A549 (cell line): ENCODE results near the gene OAS3. TPM values are rescaled to one million over a fixed set of nuclear protein-coding genes. Genes with fewer than 3 reads are reported as not detected.

ENCODE experiments used
- ATAC-seq, 2 experiments: fragments of 200-7000 bp in 1 of 2; fragments of >200 bp in 1 of 2; cut with Nextera tagmentation in 1 of 2; cut with Tn5 transposase in 1 of 2; 3 replicates each; pipeline versions ENCODE4 v1.8.0 to v1.9.1; 2018 to 2020; ENCODE audit warnings: mild to moderate bottlenecking in 1 of 2, moderate library complexity in 1 of 2
- CTCF ChIA-PET: fragments of 300-600 bp; sonication (Branson Sonifier 250); formaldehyde crosslinking; extraction: SDS; loops from one replicate; lab custom pipeline; 2021; ENCODE audit warnings: antibody characterized with exemption, inconsistent platforms; lab: Yijun Ruan, JAX
- POLR2A ChIA-PET: fragments of 350-600 bp; formaldehyde crosslinking; extraction: SDS; loops from one replicate; lab custom pipeline; 2021; ENCODE audit warnings: antibody characterized with exemption, inconsistent platforms; lab: Yijun Ruan, JAX
- DNase-seq, 2 experiments: peaks; one replicate each; pipeline versions ENCODE4 v3.0.0 to v3.0.0-alpha.2; 2011 to 2016; ENCODE audit warnings: low read depth in 1 of 2, low spot score in 1 of 2
- FAIRE-seq: peaks from 2 replicates; lab custom pipeline; 2011; peaks lifted over from hg19 to GRCh38; lab: Jason Lieb, UNC
- H3K27ac ChIP-seq, 2 experiments: fragments of >200 bp; sonication (Bioruptor Twin); formaldehyde crosslinking; 3 replicates each; pipeline ENCODE4 v1.5.1; 2016 to 2017
- H3K4me1 ChIP-seq: fragments of >200 bp; sonication (Bioruptor Twin); formaldehyde crosslinking; 3 replicates; pipeline ENCODE4 v1.6.1; 2016
- H3K4me2 ChIP-seq: fragments of >200 bp; sonication (Bioruptor Twin); formaldehyde crosslinking; 3 replicates; pipeline ENCODE4 v1.6.1; 2016
- H3K4me3 ChIP-seq: fragments of >200 bp; sonication (Bioruptor Twin); formaldehyde crosslinking; 3 replicates; pipeline ENCODE4 v1.5.1; 2016
- H3K9me3 ChIP-seq: fragments of >200 bp; sonication (Bioruptor Twin); formaldehyde crosslinking; 3 replicates; pipeline ENCODE4 v1.6.1; 2016
- CEBPB ChIP-seq, 2 experiments: fragments of >200 bp in 1 of 2; sonication (Bioruptor Twin) in 1 of 2; formaldehyde crosslinking in 1 of 2; IDR thresholded peaks; 2 replicates each; pipeline ENCODE4 v1.6.1; 2012 to 2016
- CHD4 ChIP-seq: fragments of 200-600 bp; sonication (generic); IDR thresholded peaks from 2 replicates; pipeline ENCODE4 v1.6.1; 2016; ENCODE audit warnings: antibody characterized with exemption, mild to moderate bottlenecking, borderline replicate concordance
- EHF ChIP-seq: fragments of 250-450 bp; sonication (Bioruptor Pico); IDR thresholded peaks from 2 replicates; pipeline ENCODE4 v1.5.0; 2020; ENCODE audit warnings: mild to moderate bottlenecking
- FOSB ChIP-seq: fragments of 250-450 bp; sonication (Bioruptor Pico); IDR thresholded peaks from 2 replicates; pipeline ENCODE4 v1.5.0; 2020; ENCODE audit warnings: mild to moderate bottlenecking, moderate library complexity
- GATA3 ChIP-seq: IDR thresholded peaks from 2 replicates; pipeline ENCODE4 v1.6.1; 2012; ENCODE audit warnings: borderline replicate concordance
- HMGXB4 ChIP-seq: fragments of 250-450 bp; sonication (Bioruptor Pico); IDR thresholded peaks from 2 replicates; pipeline ENCODE4 v1.5.0; 2021; ENCODE audit warnings: mild to moderate bottlenecking, moderate library complexity, borderline replicate concordance
- KDM5A ChIP-seq: fragments of 200-600 bp; sonication (generic); IDR thresholded peaks from 2 replicates; pipeline ENCODE4 v1.6.1; 2016; ENCODE audit warnings: antibody characterized with exemption, mild to moderate bottlenecking
- MYC ChIP-seq: IDR thresholded peaks from 2 replicates; pipeline ENCODE4 v1.6.1; 2012; ENCODE audit warnings: mild to moderate bottlenecking, inconsistent platforms, low read length, improper control_type of control experiment, borderline replicate concordance
- NFE2L2 ChIP-seq: fragments of 150-350 bp; conservative IDR thresholded peaks from 2 replicates; pipeline ENCODE4 v1.6.1; 2014; ENCODE audit warnings: low read length
- NR3C1 ChIP-seq: fragments of >200 bp; sonication (Bioruptor Twin); formaldehyde crosslinking; IDR thresholded peaks from 3 replicates; pipeline ENCODE4 v1.6.1; 2017
- RAD21 ChIP-seq, 2 experiments: fragments of >200 bp in 1 of 2; sonication (Bioruptor Twin) in 1 of 2; formaldehyde crosslinking in 1 of 2; IDR thresholded peaks in 1 of 2; conservative IDR thresholded peaks in 1 of 2; 2 replicates in 1 of 2; 3 replicates in 1 of 2; pipeline ENCODE4 v1.6.1; 2012 to 2018; ENCODE audit warnings: inconsistent platforms in 1 of 2
- RCOR1 ChIP-seq: fragments of 150-350 bp; IDR thresholded peaks from 2 replicates; pipeline ENCODE4 v1.6.1; 2014; ENCODE audit warnings: antibody characterized with exemption, low read length, low read depth
- RNF2 ChIP-seq: fragments of 200-600 bp; sonication (generic); IDR thresholded peaks from 2 replicates; pipeline ENCODE4 v1.6.1; 2016; ENCODE audit warnings: low read depth, mild to moderate bottlenecking, antibody characterized with exemption, moderate library complexity, borderline replicate concordance
- SREBF2 ChIP-seq: fragments of 450-650 bp; IDR thresholded peaks from 2 replicates; pipeline ENCODE4 v1.6.1; 2014; ENCODE audit warnings: mild to moderate bottlenecking, moderate library complexity
- ZC3H11A ChIP-seq: fragments of 450-650 bp; IDR thresholded peaks from 2 replicates; pipeline ENCODE4 v1.6.1; 2014; ENCODE audit warnings: antibody characterized with exemption, mild to moderate bottlenecking
- ZFP36 ChIP-seq: fragments of 450-650 bp; IDR thresholded peaks from 2 replicates; pipeline ENCODE4 v1.6.1; 2014; ENCODE audit warnings: borderline replicate concordance; ENCODE audit not compliant: partially characterized antibody
- WGBS: methylation state at CpG from one replicate; pipeline ENCODE4 v1.1.6; 2017; ENCODE audit errors: missing lambda C conversion rate; 5-methylcytosine and 5-hydroxymethylcytosine counted together
- polyA plus RNA-seq, 4 experiments: library from polyadenylated mRNA; depleted of rRNA in 3 of 4; stranded (reverse); fragments of >200 nt; fragmentation: RNase III in 1 of 4; extraction: RNeasy Plus Mini Kit Qiagen cat#74134 plus additional on column Dnase treatment in 1 of 4; gene quantifications; 2 replicates in 3 of 4; 3 replicates in 1 of 4; pipeline ENCODE4 v1.2.3, GENCODE V29; 2011 to 2017
- TF ChIP-seq, protein P1 (sequence below): IDR thresholded peaks from 2 replicates; pipeline ENCODE4 v1.6.1; 2012; ENCODE audit warnings: low read depth, borderline replicate concordance
- TF ChIP-seq, protein P2 (sequence below): fragments of 250-450 bp; sonication (Bioruptor Pico); IDR thresholded peaks from 2 replicates; pipeline ENCODE4 v1.5.0; 2020; ENCODE audit warnings: low read depth, mild to moderate bottlenecking, moderate library complexity
- TF ChIP-seq, protein P3 (sequence below): fragments of 200-600 bp; sonication (generic); IDR thresholded peaks from 2 replicates; pipeline ENCODE4 v1.6.1; 2016; ENCODE audit warnings: antibody characterized with exemption, mild to moderate bottlenecking, moderate library complexity

Gene OAS3
- polyA plus RNA-seq, 2 of the 4 experiments (the other 2 are of a cell fraction) = 22.7 to 36.7 TPM

- TF ChIP-seq KDM5A (no peak), EHF (CRISPR knock-in tag) (no peak), CEBPB (IDR thresholded peaks at IDR 0.05) (no peak), GATA3 (no peak), RCOR1 (no peak), NR3C1 (no peak)
- TF ChIP-seq, protein P1, sequence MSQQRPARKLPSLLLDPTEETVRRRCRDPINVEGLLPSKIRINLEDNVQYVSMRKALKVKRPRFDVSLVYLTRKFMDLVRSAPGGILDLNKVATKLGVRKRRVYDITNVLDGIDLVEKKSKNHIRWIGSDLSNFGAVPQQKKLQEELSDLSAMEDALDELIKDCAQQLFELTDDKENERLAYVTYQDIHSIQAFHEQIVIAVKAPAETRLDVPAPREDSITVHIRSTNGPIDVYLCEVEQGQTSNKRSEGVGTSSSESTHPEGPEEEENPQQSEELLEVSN = no peak
- TF ChIP-seq, protein P2, sequence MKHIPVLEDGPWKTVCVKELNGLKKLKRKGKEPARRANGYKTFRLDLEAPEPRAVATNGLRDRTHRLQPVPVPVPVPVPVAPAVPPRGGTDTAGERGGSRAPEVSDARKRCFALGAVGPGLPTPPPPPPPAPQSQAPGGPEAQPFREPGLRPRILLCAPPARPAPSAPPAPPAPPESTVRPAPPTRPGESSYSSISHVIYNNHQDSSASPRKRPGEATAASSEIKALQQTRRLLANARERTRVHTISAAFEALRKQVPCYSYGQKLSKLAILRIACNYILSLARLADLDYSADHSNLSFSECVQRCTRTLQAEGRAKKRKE = no peak
- TF ChIP-seq, all 56 proteins: peak for 0
- H3K9me3 ChIP-seq = 0 out of 3 replicates have a peak, but pooled peaks cover 2% of the 10 kb centered on the region
- no peaks in the 10 kb centered on the region for H3K4me1 ChIP-seq
- FAIRE-seq (no peak), ATAC-seq (peak; percentile 41 to 49; a peak in 3 of 6 replicates), DNase-seq (no peak)
- H3K27ac ChIP-seq = no peak overlapping the region
- WGBS = 71% methylated on average over 8 of the region's 8 CpGs
- ChIA-PET POLR2A (no interaction called here), CTCF (interaction anchor here (1.0 to 2.1 kb wide), 6 partner anchors 10 to 471 kb away, joined by 3 to 9 read pairs (median 5); no protein-coding TSS in a partner anchor)
- no peak overlapping the region for H3K4me2 ChIP-seq
- H3K4me3 ChIP-seq = no peak overlapping the region
Measured at GRCh38 chr12:112977641-112978040, 39.4 kb downstream of the OAS3 start.

DNA sequence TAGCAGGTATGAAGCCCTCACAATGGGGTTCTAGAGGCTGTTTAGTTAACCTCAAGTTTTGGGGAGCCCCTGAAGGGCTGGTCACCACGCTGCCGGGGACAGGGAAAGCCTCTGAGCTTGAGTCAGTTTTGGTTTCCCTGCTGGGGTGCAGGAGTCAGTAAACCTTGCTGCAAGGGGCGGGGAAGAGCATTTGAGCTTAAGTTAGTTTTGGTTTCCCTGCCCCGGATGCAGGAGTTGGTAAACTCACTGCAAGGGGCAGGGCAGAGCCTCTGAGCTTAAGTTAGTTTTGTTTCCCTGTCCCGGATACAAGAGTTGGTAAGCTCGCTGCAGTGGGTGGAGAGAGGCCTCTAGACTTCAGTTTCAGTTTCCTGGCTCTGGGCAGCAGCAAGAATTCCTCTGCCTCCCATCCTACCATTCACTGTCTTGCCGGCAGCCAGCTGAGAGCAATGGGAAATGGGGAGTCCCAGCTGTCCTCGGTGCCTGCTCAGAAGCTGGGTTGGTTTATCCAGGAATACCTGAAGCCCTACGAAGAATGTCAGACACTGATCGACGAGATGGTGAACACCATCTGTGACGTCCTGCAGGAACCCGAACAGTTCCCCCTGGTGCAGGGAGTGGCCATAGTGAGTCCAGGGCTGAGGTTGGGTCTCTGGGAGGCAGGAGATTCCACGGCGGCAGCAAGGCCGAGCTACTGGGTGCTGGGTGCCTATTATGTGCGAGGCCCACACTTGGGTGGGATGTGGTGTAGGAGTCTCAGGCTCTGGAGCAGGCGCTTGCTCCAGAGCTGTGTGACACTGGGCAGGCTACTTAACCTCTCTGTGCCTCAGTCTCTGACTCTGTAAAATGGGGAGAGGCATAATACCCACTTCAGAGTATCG lies 40.1 kb downstream of the OAS3 start, which contains the start of gene OAS2:
OAS2 (plus strand) TSS at position 357 of the 878 bp plus-strand sequence; CDS start at position 447, 90 bp downstream.
- Histone ChIP-seq H3K27ac (peak within 1 kb of the TSS in 1 of 2 experiments; percentile 14; a peak in 1 of 6 replicates), H3K4me1 (no peaks in the 10 kb centered on the region), H3K9me3 (0 out of 3 replicates have a peak, but pooled peaks cover 2% of the 10 kb centered on the region)
- DNase-seq (no peak), ATAC-seq (peak; percentile 63 to 71)
- CTCF ChIA-PET = interaction anchor here (1.0 to 2.1 kb wide), 5 partner anchors 10 to 472 kb away, joined by 3 to 9 read pairs (median 5); no protein-coding TSS in a partner anchor
- WGBS = 71% methylated on average over 19 of the region's 19 CpGs
- TF ChIP-seq RAD21 (conservative IDR thresholded peaks at IDR 0.05 in 1 of 2, IDR thresholded peaks at IDR 0.05 in 1 of 2) (no peak), SREBF2 (no peak), ZFP36 (no peak), CHD4 (no peak), RCOR1 (no peak), ZC3H11A (no peak), GATA3 (no peak), HMGXB4 (CRISPR knock-in tag) (no peak), NFE2L2 (no peak), FOSB (CRISPR knock-in tag) (no peak), MYC (no peak), NR3C1 (no peak), RNF2 (no peak)
- TF ChIP-seq, protein P2 = no peak
- TF ChIP-seq, protein P3, sequence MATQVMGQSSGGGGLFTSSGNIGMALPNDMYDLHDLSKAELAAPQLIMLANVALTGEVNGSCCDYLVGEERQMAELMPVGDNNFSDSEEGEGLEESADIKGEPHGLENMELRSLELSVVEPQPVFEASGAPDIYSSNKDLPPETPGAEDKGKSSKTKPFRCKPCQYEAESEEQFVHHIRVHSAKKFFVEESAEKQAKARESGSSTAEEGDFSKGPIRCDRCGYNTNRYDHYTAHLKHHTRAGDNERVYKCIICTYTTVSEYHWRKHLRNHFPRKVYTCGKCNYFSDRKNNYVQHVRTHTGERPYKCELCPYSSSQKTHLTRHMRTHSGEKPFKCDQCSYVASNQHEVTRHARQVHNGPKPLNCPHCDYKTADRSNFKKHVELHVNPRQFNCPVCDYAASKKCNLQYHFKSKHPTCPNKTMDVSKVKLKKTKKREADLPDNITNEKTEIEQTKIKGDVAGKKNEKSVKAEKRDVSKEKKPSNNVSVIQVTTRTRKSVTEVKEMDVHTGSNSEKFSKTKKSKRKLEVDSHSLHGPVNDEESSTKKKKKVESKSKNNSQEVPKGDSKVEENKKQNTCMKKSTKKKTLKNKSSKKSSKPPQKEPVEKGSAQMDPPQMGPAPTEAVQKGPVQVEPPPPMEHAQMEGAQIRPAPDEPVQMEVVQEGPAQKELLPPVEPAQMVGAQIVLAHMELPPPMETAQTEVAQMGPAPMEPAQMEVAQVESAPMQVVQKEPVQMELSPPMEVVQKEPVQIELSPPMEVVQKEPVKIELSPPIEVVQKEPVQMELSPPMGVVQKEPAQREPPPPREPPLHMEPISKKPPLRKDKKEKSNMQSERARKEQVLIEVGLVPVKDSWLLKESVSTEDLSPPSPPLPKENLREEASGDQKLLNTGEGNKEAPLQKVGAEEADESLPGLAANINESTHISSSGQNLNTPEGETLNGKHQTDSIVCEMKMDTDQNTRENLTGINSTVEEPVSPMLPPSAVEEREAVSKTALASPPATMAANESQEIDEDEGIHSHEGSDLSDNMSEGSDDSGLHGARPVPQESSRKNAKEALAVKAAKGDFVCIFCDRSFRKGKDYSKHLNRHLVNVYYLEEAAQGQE = no peak
- TF ChIP-seq, all 56 proteins: peak for 0
- FAIRE-seq = no peak
- peak within 1 kb of the TSS; percentile 38; the same call in 2 of the 3 replicates for H3K4me2 ChIP-seq
- POLR2A ChIA-PET = no interaction called here
- no peak within 1 kb of the TSS for H3K4me3 ChIP-seq
